AG10803 (cell line): ENCODE results near the gene GABPB1.

ENCODE experiments used
- DNase-seq: peaks from one replicate; pipeline ENCODE4 v3.0.0; 2010; ENCODE audit warnings: low read depth
- H3K4me3 ChIP-seq: 2 replicates; pipeline ENCODE4 v1.5.1; 2011; ENCODE audit warnings: mild to moderate bottlenecking, low read length, control low read depth
- TF ChIP-seq, protein P1 (sequence below): conservative IDR thresholded peaks from 2 replicates; pipeline ENCODE4 v1.5.1; 2011; ENCODE audit warnings: mild to moderate bottlenecking, low read length, control low read depth, inconsistent platforms

GABPB1 gene

GRCh38 chr15:50321680-50322210 is 33.3 kb downstream of the GABPB1 start:
- TF ChIP-seq, protein P1, sequence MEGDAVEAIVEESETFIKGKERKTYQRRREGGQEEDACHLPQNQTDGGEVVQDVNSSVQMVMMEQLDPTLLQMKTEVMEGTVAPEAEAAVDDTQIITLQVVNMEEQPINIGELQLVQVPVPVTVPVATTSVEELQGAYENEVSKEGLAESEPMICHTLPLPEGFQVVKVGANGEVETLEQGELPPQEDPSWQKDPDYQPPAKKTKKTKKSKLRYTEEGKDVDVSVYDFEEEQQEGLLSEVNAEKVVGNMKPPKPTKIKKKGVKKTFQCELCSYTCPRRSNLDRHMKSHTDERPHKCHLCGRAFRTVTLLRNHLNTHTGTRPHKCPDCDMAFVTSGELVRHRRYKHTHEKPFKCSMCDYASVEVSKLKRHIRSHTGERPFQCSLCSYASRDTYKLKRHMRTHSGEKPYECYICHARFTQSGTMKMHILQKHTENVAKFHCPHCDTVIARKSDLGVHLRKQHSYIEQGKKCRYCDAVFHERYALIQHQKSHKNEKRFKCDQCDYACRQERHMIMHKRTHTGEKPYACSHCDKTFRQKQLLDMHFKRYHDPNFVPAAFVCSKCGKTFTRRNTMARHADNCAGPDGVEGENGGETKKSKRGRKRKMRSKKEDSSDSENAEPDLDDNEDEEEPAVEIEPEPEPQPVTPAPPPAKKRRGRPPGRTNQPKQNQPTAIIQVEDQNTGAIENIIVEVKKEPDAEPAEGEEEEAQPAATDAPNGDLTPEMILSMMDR = no peak
- peak; percentile 45 for DNase-seq
- no peak overlapping the region for H3K4me3 ChIP-seq

DNA sequence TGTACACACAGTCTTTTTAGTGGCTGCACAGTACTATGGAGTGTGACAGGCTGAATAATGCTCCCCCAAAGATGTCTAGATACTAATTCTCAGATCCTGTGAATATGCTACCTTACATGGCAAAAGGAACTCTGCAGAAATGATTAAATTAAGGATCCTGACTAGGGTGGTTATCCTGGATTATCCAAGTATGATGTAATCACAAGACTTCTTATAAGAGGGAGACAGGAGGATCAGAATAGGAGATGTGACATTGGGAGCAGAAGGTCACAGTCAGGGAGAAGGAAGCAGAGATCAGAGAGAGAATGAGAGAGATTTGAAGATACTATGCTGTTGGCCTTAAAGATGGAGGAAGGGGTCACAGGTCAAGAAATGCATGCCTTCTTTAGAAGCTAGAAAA is 34.5 kb downstream of the GABPB1 start:
- DNase-seq = no peak
- TF ChIP-seq, protein P1 = no peak
- no peak overlapping the region for H3K4me3 ChIP-seq

DNA sequence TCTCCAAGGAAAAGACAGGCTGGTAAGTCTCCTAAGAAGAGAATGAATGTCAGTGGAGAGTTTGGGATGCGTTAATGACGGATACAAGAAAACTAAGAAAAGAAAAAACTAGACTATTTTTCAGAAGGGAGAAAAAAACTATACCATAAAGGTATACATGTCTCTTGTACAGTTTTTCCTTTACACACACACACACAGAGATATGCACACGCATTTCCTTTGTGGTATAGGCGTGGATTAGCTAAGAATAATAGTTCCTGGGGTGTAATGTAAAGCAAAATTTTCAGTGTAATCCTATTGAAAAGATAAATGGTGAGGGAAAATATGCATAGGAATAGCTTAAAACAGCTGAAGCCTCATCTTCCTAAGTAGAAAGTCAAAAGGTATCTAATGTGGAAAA is 36.3 kb downstream of the GABPB1 start:
- no peak overlapping the region for H3K4me3 ChIP-seq
- TF ChIP-seq, protein P1 = no peak
- DNase-seq = no peak

GRCh38 chr15:50315814-50316630 is 39.0 kb downstream of the GABPB1 start:
- peak; percentile 58 for DNase-seq
- H3K4me3 ChIP-seq = no peak overlapping the region

GRCh38 chr15:50312636-50313035 is 42.4 kb downstream of the GABPB1 start:
- no peak for DNase-seq
- H3K4me3 ChIP-seq = no peak overlapping the region
- TF ChIP-seq, protein P1 = no peak

More at GRCh38 chr15:50315814-50316630, 39.0 kb downstream of the GABPB1 start:
- TF ChIP-seq, protein P1 = peak; percentile 74

- TF ChIP-seq, protein P1 = no peak
- no peak for DNase-seq
- H3K4me3 ChIP-seq = no peak overlapping the region
These were observed 47.2 kb downstream of the GABPB1 start for GRCh38 chr15:50307799-50308198.

DNA sequence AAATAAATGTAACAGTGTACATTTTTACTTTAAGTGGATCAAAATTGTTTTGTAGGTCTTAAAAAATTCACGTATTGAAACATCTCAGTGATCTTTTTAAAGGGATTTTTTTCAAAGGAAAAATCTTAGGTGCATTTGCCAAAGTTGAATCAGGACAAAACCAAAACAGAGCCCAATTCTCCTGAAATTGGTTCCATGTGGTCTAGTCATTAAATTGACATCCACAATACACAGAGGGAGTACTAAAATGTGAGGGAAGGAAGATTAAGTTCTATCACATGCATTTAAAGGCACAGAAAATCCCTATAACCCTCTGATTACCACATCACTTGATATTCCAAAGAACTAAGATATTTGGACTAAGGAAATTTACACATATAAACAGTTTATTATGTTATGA is 50.2 kb downstream of the GABPB1 start:
- no peak overlapping the region for H3K4me3 ChIP-seq
- peak; percentile 49 for DNase-seq
- TF ChIP-seq, protein P1 = no peak
